Measurements from ENCODE around the gene ITGA8. TPM values are rescaled to one million over a fixed set of nuclear protein-coding genes. Genes with fewer than 3 reads are reported as not detected.

ITGA8 gene
- total and polyA plus RNA-seq, 9 donors: 3.5 to 58.0 (median 6.8) TPM

- H3K4me3 ChIP-seq: no peak overlapping the region
- no peak for TF ChIP-seq EP300 (IDR thresholded peaks at IDR 0.05)
- TF ChIP-seq, protein P1, sequence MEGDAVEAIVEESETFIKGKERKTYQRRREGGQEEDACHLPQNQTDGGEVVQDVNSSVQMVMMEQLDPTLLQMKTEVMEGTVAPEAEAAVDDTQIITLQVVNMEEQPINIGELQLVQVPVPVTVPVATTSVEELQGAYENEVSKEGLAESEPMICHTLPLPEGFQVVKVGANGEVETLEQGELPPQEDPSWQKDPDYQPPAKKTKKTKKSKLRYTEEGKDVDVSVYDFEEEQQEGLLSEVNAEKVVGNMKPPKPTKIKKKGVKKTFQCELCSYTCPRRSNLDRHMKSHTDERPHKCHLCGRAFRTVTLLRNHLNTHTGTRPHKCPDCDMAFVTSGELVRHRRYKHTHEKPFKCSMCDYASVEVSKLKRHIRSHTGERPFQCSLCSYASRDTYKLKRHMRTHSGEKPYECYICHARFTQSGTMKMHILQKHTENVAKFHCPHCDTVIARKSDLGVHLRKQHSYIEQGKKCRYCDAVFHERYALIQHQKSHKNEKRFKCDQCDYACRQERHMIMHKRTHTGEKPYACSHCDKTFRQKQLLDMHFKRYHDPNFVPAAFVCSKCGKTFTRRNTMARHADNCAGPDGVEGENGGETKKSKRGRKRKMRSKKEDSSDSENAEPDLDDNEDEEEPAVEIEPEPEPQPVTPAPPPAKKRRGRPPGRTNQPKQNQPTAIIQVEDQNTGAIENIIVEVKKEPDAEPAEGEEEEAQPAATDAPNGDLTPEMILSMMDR (IDR thresholded peaks at IDR 0.05): no peak
- TF ChIP-seq POLR2A (IDR thresholded peaks at IDR 0.05): no peak
- DNase-seq: no peak
- no peak overlapping the region for H3K27ac ChIP-seq
- H3K4me1 ChIP-seq (ENCODE audit: insufficient read depth): no peaks in the 10 kb centered on the region
- 93 to 98% (median 97%) methylated on average over 2 of the region's 2 CpGs for WGBS, 3 donors
- intact Hi-C loops (cut with DNase I): no loop called here
- H3K27me3 ChIP-seq: no peaks in the 10 kb centered on the region
- no peaks in the 10 kb centered on the region for H3K9me3 ChIP-seq
- H3K36me3 ChIP-seq: no peaks in the 10 kb centered on the region
Measured at GRCh38 chr10:15760681-15761080, 41.0 kb upstream of the ITGA8 start.

GRCh38 chr10:15759265-15759664 lies 39.5 kb upstream of the ITGA8 start:
- H3K4me1 ChIP-seq (ENCODE audit: insufficient read depth): no peaks in the 10 kb centered on the region
- no peak for TF ChIP-seq POLR2A (IDR thresholded peaks at IDR 0.05)
- TF ChIP-seq, protein P1 (IDR thresholded peaks at IDR 0.05): no peak
- TF ChIP-seq EP300 (IDR thresholded peaks at IDR 0.05): no peak
- H3K27ac ChIP-seq: no peak overlapping the region
- intact Hi-C loops (cut with DNase I): no loop called here
- H3K4me3 ChIP-seq: no peak overlapping the region
- no peak for DNase-seq
- no peaks in the 10 kb centered on the region for H3K36me3 ChIP-seq
- no peaks in the 10 kb centered on the region for H3K27me3 ChIP-seq
- no peaks in the 10 kb centered on the region for H3K9me3 ChIP-seq

DNA sequence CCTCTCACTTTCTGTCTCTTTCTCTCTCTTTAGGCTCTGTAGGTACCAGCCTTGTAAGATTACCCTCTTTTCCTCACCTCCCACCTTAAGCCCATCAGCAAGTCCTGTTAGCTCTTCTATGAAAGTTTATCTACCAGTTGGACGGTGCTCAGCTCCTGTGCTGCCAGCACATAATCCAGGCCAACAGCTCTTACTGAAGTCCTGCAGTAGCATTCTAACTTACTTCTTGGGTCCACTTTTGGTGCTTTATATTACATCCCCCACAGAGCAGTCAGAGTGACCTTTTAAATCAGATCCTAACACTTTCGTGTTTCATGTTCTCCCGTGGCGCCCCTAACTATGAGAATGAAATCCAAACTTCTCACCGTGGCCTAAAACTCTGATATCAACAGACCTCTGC lies 38.9 kb upstream of the ITGA8 start:
- no peaks in the 10 kb centered on the region for H3K9me3 ChIP-seq
- no peak for DNase-seq
- no peaks in the 10 kb centered on the region for H3K4me1 ChIP-seq (ENCODE audit: insufficient read depth)
- no peaks in the 10 kb centered on the region for H3K27me3 ChIP-seq
- 83 to 88% (median 86%) methylated on average over 5 of the region's 5 CpGs for WGBS, 3 donors
- H3K4me3 ChIP-seq: no peak overlapping the region
- no peak overlapping the region for H3K27ac ChIP-seq
- no peaks in the 10 kb centered on the region for H3K36me3 ChIP-seq
- intact Hi-C loops (cut with DNase I): no loop called here
- TF ChIP-seq, protein P1 (IDR thresholded peaks at IDR 0.05): no peak
- no peak for TF ChIP-seq POLR2A (IDR thresholded peaks at IDR 0.05)
- no peak for TF ChIP-seq EP300 (IDR thresholded peaks at IDR 0.05)

DNA sequence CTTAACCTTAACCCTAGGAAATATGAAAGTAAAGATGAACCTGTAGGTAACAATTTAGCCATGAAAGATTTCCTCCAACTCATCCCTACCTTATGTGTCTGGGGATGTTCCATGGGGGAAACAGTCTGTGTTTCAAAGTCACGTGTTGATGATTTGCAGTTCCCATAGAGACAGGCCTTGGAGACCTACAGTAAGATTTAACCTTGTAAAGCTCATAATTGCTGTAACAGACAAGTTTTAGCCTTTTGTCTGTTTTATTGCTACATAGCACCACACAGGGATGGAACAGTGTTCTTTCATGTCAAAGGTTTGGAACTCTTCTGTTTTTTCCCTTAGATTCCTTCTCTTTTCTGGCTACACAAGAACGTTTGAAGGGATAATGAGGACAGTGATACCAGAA lies 35.2 kb upstream of the ITGA8 start:
- Histone ChIP-seq H3K27me3 (no peaks in the 10 kb centered on the region), H3K27ac (no peak overlapping the region), H3K4me1 (ENCODE audit: insufficient read depth) (no peaks in the 10 kb centered on the region), H3K4me3 (no peak overlapping the region), H3K9me3 (no peaks in the 10 kb centered on the region), H3K36me3 (no peaks in the 10 kb centered on the region)
- 3 to 9% (median 7%) methylated on average over 2 of the region's 2 CpGs for WGBS, 3 donors
- no peak for DNase-seq
- intact Hi-C loops (cut with DNase I): no loop called here
- TF ChIP-seq POLR2A (IDR thresholded peaks at IDR 0.05): no peak
- TF ChIP-seq, protein P1 (IDR thresholded peaks at IDR 0.05): no peak

- intact Hi-C loops (cut with DNase I): no loop called here
- H3K27ac ChIP-seq: no peak overlapping the region
- no peaks in the 10 kb centered on the region for H3K27me3 ChIP-seq
- no peak overlapping the region for H3K4me3 ChIP-seq
- DNase-seq: no peak
- no peaks in the 10 kb centered on the region for H3K9me3 ChIP-seq
- H3K4me1 ChIP-seq (ENCODE audit: insufficient read depth): no peaks in the 10 kb centered on the region
- 55 to 65% (median 59%) methylated on average over 5 of the region's 5 CpGs for WGBS, 3 donors
- no peaks in the 10 kb centered on the region for H3K36me3 ChIP-seq
- TF ChIP-seq, protein P1 (IDR thresholded peaks at IDR 0.05): no peak
- TF ChIP-seq POLR2A (IDR thresholded peaks at IDR 0.05): no peak
Measured at GRCh38 chr10:15751046-15751445, 31.3 kb upstream of the ITGA8 start.

All from ovary (tissue), 9 donors.